Hepatocyte (in vitro differentiated cells): ENCODE measurements around the gene DENND4C. TPM values are rescaled to one million over a fixed set of nuclear protein-coding genes. Genes with fewer than 3 reads are reported as not detected.

Experiments used
- DNase-seq: peaks from one replicate; pipeline ENCODE4 v3.0.0-alpha.2; 2016; ENCODE audit warnings: low spot score
- H2AFZ ChIP-seq: fragments of 200-600 bp; sonication (generic); 2 replicates; pipeline ENCODE4 v1.6.0; 2016; ENCODE audit warnings: antibody characterized with exemption, mild to moderate bottlenecking
- H3K27ac ChIP-seq: fragments of 200-600 bp; sonication (generic); 2 replicates; pipeline ENCODE4 v1.5.1; 2016; ENCODE audit warnings: mild to moderate bottlenecking
- H3K27me3 ChIP-seq: fragments of 200-600 bp; sonication (generic); 2 replicates; pipeline ENCODE4 v1.6.1; 2016
- H3K36me3 ChIP-seq: fragments of 200-600 bp; sonication (generic); replicated peaks from 2 replicates; pipeline ENCODE4 v1.5.1; 2016; ENCODE audit warnings: low read depth; ENCODE audit not compliant: insufficient read depth
- H3K4me1 ChIP-seq: fragments of 200-600 bp; sonication (generic); 2 replicates; pipeline ENCODE4 v1.5.1; 2016; ENCODE audit warnings: mild to moderate bottlenecking, moderate library complexity; ENCODE audit not compliant: insufficient read depth
- H3K4me2 ChIP-seq: fragments of 200-600 bp; sonication (generic); 2 replicates; pipeline ENCODE4 v1.6.0; 2016
- H3K4me3 ChIP-seq: fragments of 200-600 bp; sonication (generic); 2 replicates; pipeline ENCODE4 v1.5.1; 2016; ENCODE audit warnings: mild to moderate bottlenecking
- H3K79me2 ChIP-seq: fragments of 200-600 bp; sonication (generic); 2 replicates; pipeline ENCODE4 v1.6.0; 2017; ENCODE audit warnings: mild to moderate bottlenecking
- H3K9me2 ChIP-seq: fragments of 200-600 bp; sonication (generic); replicated peaks from 2 replicates; pipeline ENCODE4 v1.6.0; 2017; ENCODE audit warnings: mild to moderate bottlenecking; ENCODE audit not compliant: insufficient read depth
- H3K9me3 ChIP-seq: fragments of 200-600 bp; sonication (generic); 2 replicates; pipeline ENCODE4 v1.5.1; 2016; ENCODE audit warnings: low read depth, mild to moderate bottlenecking
- H4K20me1 ChIP-seq: fragments of 200-600 bp; sonication (generic); 2 replicates; pipeline ENCODE4 v1.6.0; 2016; ENCODE audit warnings: mild to moderate bottlenecking; ENCODE audit not compliant: insufficient read depth, poor library complexity, severe bottlenecking
- CTCF ChIP-seq: fragments of 200-600 bp; sonication (generic); IDR thresholded peaks from 2 replicates; pipeline ENCODE4 v1.5.1; 2016; ENCODE audit warnings: antibody characterized with exemption, mild to moderate bottlenecking; ENCODE audit not compliant: poor library complexity
- EZH2 ChIP-seq: fragments of 200-600 bp; sonication (generic); IDR thresholded peaks from 2 replicates; pipeline ENCODE4 v1.6.1; 2016; ENCODE audit warnings: antibody characterized with exemption, mild to moderate bottlenecking, borderline replicate concordance
- EZH2phosphoT487 ChIP-seq: fragments of 200-600 bp; sonication (generic); IDR thresholded peaks from one replicate; pipeline ENCODE4 v1.6.1; 2018; ENCODE audit warnings: antibody characterized with exemption, mild to moderate bottlenecking, low read depth, moderate library complexity; ENCODE audit not compliant: unreplicated experiment, severe bottlenecking
- WGBS: methylation state at CpG from one replicate; pipeline ENCODE4 v1.1.6; 2016; ENCODE audit warnings: low lambda C conversion rate; ENCODE audit errors: missing lambda C conversion rate; 5-methylcytosine and 5-hydroxymethylcytosine counted together
- polyA plus RNA-seq: library from polyadenylated mRNA; unstranded; fragments of >200 nt; fragmentation: Nextera tagmentation; extraction: Ambion mirVana; gene quantifications from 2 replicates; pipeline ENCODE4 v1.2.1, GENCODE V29; 2016
- total RNA-seq: library from RNA; depleted of rRNA; stranded (reverse); fragments of >200 nt; gene quantifications from 2 replicates; pipeline ENCODE4 v1.2.3, GENCODE V29; 2014

DENND4C gene
- total and polyA plus RNA-seq, 2 experiments from 2014 or later, result 14.9 to 82.6 TPM

GRCh38 chr9:19298436-19299000 lies 68.0 kb downstream of the DENND4C start:
- TF ChIP-seq CTCF, result no peak
- no peak for TF ChIP-seq EZH2phosphoT487
- no peak for TF ChIP-seq EZH2
- Histone ChIP-seq H3K27me3 (no peaks in the 10 kb centered on the region), H4K20me1 (no peaks in the 10 kb centered on the region), H3K9me2 (no peaks in the 10 kb centered on the region), H3K79me2 (no peaks in the 10 kb centered on the region), H3K9me3 (no peaks in the 10 kb centered on the region), H3K4me1 (no peaks in the 10 kb centered on the region), H2AFZ (no peak overlapping the region), H3K4me3 (no peak overlapping the region), H3K36me3 (no peaks in the 10 kb centered on the region), H3K27ac (no peak overlapping the region), H3K4me2 (no peak overlapping the region)
- DNase-seq, result no peak
- 78% methylated on average over 2 of the region's 2 CpGs for WGBS

GRCh38 chr9:19303216-19303615 lies 72.7 kb downstream of the DENND4C start:
- H3K4me2 ChIP-seq, result no peak overlapping the region
- WGBS, result 96% methylated on average over 1 of the region's 1 CpG
- H3K27me3 ChIP-seq, result no peaks in the 10 kb centered on the region
- no peak overlapping the region for H2AFZ ChIP-seq
- TF ChIP-seq EZH2, result no peak
- TF ChIP-seq CTCF, result no peak
- TF ChIP-seq EZH2phosphoT487, result no peak
- H3K36me3 ChIP-seq, result no peaks in the 10 kb centered on the region
- no peaks in the 10 kb centered on the region for H3K9me2 ChIP-seq
- H3K79me2 ChIP-seq, result no peaks in the 10 kb centered on the region
- no peak for DNase-seq
- no peaks in the 10 kb centered on the region for H3K4me1 ChIP-seq
- no peaks in the 10 kb centered on the region for H3K9me3 ChIP-seq
- H4K20me1 ChIP-seq, result no peaks in the 10 kb centered on the region
- H3K4me3 ChIP-seq, result no peak overlapping the region
- H3K27ac ChIP-seq, result no peak overlapping the region

- H4K20me1 ChIP-seq, result no peaks in the 10 kb centered on the region
- no peak overlapping the region for H2AFZ ChIP-seq
- H3K9me2 ChIP-seq, result no peaks in the 10 kb centered on the region
- DNase-seq, result no peak
- H3K27me3 ChIP-seq, result no peaks in the 10 kb centered on the region
- no peak overlapping the region for H3K4me3 ChIP-seq
- no peaks in the 10 kb centered on the region for H3K36me3 ChIP-seq
- WGBS, result 98% methylated on average over 5 of the region's 5 CpGs
- H3K9me3 ChIP-seq, result no peaks in the 10 kb centered on the region
- peaks cover 9% of the 10 kb centered on the region for H3K79me2 ChIP-seq
- H3K4me1 ChIP-seq, result no peaks in the 10 kb centered on the region
- H3K4me2 ChIP-seq, result no peak overlapping the region
- TF ChIP-seq EZH2phosphoT487 (no peak), EZH2 (no peak), CTCF (no peak)
- no peak overlapping the region for H3K27ac ChIP-seq
Observed at GRCh38 chr9:19306568-19306967, 76.1 kb downstream of the DENND4C start.
